Measurements from ENCODE around the gene SOCS6.

Gene SOCS6

GRCh38 chr18:70334728-70335329 lies 46.0 kb downstream of the SOCS6 start:
- no peak for TF ChIP-seq CTCF (conservative IDR thresholded peaks at IDR 0.05; ENCODE audit: low read depth, low read length)
- no peak overlapping the region for H3K4me2 ChIP-seq
- H2AFZ ChIP-seq (ENCODE audit: low read depth) = no peak overlapping the region
- no peaks in the 10 kb centered on the region for H3K36me3 ChIP-seq (ENCODE audit: insufficient read depth)
- H4K20me1 ChIP-seq (ENCODE audit: insufficient read depth) = no peaks in the 10 kb centered on the region
- H3K27ac ChIP-seq = no peak overlapping the region
- no peak overlapping the region for H3K4me3 ChIP-seq (IDR thresholded peaks at IDR 0.05; ENCODE audit: insufficient read depth, low read depth, low read length)
- H3K27me3 ChIP-seq (ENCODE audit: insufficient read depth, low read depth) = no peaks in the 10 kb centered on the region
- no peak overlapping the region for H3K9ac ChIP-seq
- H3K79me2 ChIP-seq (ENCODE audit: insufficient read depth, low read depth) = no peaks in the 10 kb centered on the region
- peaks cover 13% of the 10 kb centered on the region for H3K4me1 ChIP-seq (ENCODE audit: low read depth, poor library complexity, severe bottlenecking)

GRCh38 chr18:70335892-70336726 lies 47.3 kb downstream of the SOCS6 start:
- Histone ChIP-seq H2AFZ (ENCODE audit: low read depth) (no peak overlapping the region), H4K20me1 (ENCODE audit: insufficient read depth) (no peaks in the 10 kb centered on the region), H3K4me1 (ENCODE audit: low read depth, poor library complexity, severe bottlenecking) (peaks cover 13% of the 10 kb centered on the region), H3K9ac (no peak overlapping the region), H3K4me2 (no peak overlapping the region), H3K36me3 (ENCODE audit: insufficient read depth) (no peaks in the 10 kb centered on the region), H3K79me2 (ENCODE audit: insufficient read depth, low read depth) (no peaks in the 10 kb centered on the region), H3K27ac (no peak overlapping the region), H3K4me3 (IDR thresholded peaks at IDR 0.05; ENCODE audit: insufficient read depth, low read depth, low read length) (no peak overlapping the region), H3K27me3 (ENCODE audit: insufficient read depth, low read depth) (no peaks in the 10 kb centered on the region)
- no peak for TF ChIP-seq CTCF (conservative IDR thresholded peaks at IDR 0.05; ENCODE audit: low read depth, low read length)

GRCh38 chr18:70337139-70337972 lies 48.5 kb downstream of the SOCS6 start:
- no peaks in the 10 kb centered on the region for H3K36me3 ChIP-seq (ENCODE audit: insufficient read depth)
- H3K4me3 ChIP-seq (IDR thresholded peaks at IDR 0.05; ENCODE audit: insufficient read depth, low read depth, low read length) = no peak overlapping the region
- TF ChIP-seq CTCF (conservative IDR thresholded peaks at IDR 0.05; ENCODE audit: low read depth, low read length) = no peak
- H2AFZ ChIP-seq (ENCODE audit: low read depth) = no peak overlapping the region
- no peaks in the 10 kb centered on the region for H4K20me1 ChIP-seq (ENCODE audit: insufficient read depth)
- no peak overlapping the region; the same call in 1 of the 2 replicates for H3K27ac ChIP-seq
- no peaks in the 10 kb centered on the region for H3K79me2 ChIP-seq (ENCODE audit: insufficient read depth, low read depth)
- H3K4me1 ChIP-seq (ENCODE audit: low read depth, poor library complexity, severe bottlenecking) = peaks cover 13% of the 10 kb centered on the region
- no peak overlapping the region for H3K4me2 ChIP-seq
- no peaks in the 10 kb centered on the region for H3K27me3 ChIP-seq (ENCODE audit: insufficient read depth, low read depth)
- H3K9ac ChIP-seq = no peak overlapping the region

GRCh38 chr18:70338890-70339289 lies 50.0 kb downstream of the SOCS6 start:
- no peaks in the 10 kb centered on the region for H3K27me3 ChIP-seq (ENCODE audit: insufficient read depth, low read depth)
- H3K4me1 ChIP-seq (ENCODE audit: low read depth, poor library complexity, severe bottlenecking) = peaks cover 13% of the 10 kb centered on the region
- TF ChIP-seq CTCF (conservative IDR thresholded peaks at IDR 0.05; ENCODE audit: low read depth, low read length) = no peak

More at GRCh38 chr18:70338890-70339289, 50.0 kb downstream of the SOCS6 start:
- Histone ChIP-seq H3K4me3 (IDR thresholded peaks at IDR 0.05; ENCODE audit: insufficient read depth, low read depth, low read length) (no peak overlapping the region), H2AFZ (ENCODE audit: low read depth) (no peak overlapping the region), H3K27ac (no peak overlapping the region), H3K9ac (no peak overlapping the region), H3K4me2 (no peak overlapping the region), H3K79me2 (ENCODE audit: insufficient read depth, low read depth) (no peaks in the 10 kb centered on the region), H4K20me1 (ENCODE audit: insufficient read depth) (no peaks in the 10 kb centered on the region), H3K36me3 (ENCODE audit: insufficient read depth) (no peaks in the 10 kb centered on the region)
